ENCODE results near the gene WDR5.

WDR5 gene

DNA sequence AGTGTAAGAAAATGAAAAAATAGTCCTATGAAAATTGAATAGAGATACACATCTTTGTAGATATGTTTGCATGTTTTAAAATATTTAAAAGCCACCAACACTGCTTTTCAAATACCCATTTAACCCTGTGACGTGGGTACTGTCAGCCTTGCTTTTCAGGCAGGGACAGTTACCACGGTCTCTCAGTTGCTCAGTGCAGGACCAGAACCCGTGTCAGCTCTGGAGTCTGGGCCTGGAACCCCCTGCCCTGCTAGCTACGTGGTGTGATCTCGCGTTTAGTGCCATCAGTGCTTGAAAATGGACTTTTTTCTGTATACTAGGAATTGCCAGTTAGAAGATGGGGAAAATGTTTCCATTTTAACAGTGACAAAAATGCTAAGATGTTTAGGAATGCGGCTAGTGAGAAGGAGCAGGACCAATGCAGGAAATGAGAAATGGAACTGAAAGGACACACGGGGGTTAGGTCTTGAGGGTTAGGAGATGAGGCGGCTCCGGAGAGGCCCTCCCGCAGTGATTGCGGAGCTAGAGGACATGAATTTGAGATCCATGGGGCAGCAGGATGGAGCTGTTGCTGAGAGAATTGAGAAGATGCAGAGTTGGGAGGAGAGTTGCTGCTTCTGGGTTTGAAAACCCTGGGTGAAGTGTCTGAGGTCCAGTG is 14.8 kb downstream of the WDR5 start:
- DNase-seq (ENCODE audit: low spot score), result no peak
- in situ Hi-C loops (cut with MboI; ENCODE audit: low pct_unique_long_range_greater_than_20kb, low sequenced_read_pairs, unreplicated experiment), result no loop called here
- TF ChIP-seq CTCF (IDR thresholded peaks at IDR 0.05; ENCODE audit: extremely low read depth, insufficient read depth, missing control alignments), result no peak

GRCh38 chr9:134152022-134152448 is 16.2 kb downstream of the WDR5 start:
- TF ChIP-seq CTCF (IDR thresholded peaks at IDR 0.05; ENCODE audit: extremely low read depth, insufficient read depth, missing control alignments), result no peak
- DNase-seq (ENCODE audit: low spot score), result no peak

DNA sequence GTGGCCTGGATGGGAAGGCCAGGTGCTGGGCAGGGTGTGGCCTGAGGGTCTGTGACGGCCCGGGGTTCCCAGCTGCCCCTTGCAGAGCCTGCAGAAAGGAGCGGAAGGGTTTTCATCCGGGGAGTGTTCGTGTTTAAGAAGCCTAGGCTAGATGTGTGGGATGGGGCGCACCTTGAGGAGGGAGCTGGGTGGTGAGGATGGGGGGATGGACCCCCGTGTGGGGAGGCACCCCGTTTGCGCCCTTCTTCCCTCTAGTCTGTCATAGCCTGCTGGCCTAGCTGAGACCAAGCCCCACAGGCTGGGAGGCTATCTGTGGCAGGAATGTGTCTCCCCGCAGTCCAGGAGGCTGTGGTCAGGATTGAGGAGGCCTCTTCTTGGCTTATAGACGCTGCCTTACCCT is 16.6 kb downstream of the WDR5 start:
- in situ Hi-C loops (cut with MboI; ENCODE audit: low pct_unique_long_range_greater_than_20kb, low sequenced_read_pairs, unreplicated experiment), result no loop called here
- TF ChIP-seq CTCF (IDR thresholded peaks at IDR 0.05; ENCODE audit: extremely low read depth, insufficient read depth, missing control alignments), result no peak
- DNase-seq (ENCODE audit: low spot score), result no peak

More at GRCh38 chr9:134152022-134152448, 16.2 kb downstream of the WDR5 start:
- in situ Hi-C loops (cut with MboI; ENCODE audit: low pct_unique_long_range_greater_than_20kb, low sequenced_read_pairs, unreplicated experiment), result no loop called here

DNA sequence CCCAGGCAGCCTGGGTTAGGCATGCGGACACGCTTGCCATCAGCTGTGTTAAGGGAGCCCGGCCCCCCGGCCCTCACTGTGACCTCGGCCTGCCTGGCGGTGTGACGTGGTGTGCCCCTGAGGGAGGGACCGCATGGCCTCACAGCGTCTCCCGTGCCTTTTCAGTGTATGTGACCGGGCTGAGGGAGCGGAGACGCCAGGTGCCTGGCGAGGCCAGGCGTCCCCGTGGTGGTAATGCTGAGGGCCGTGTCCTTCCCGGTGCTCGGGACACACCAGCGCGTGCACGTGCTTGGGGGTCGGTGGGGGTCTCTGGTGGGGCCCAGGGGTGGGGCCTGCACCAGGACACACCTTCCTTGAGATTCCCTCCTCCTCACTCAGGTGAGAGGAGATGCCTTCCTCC is 17.6 kb downstream of the WDR5 start:
- no peak for DNase-seq (ENCODE audit: low spot score)
- in situ Hi-C loops (cut with MboI; ENCODE audit: low pct_unique_long_range_greater_than_20kb, low sequenced_read_pairs, unreplicated experiment), result no loop called here
- TF ChIP-seq CTCF (IDR thresholded peaks at IDR 0.05; ENCODE audit: extremely low read depth, insufficient read depth, missing control alignments), result no peak

DNA sequence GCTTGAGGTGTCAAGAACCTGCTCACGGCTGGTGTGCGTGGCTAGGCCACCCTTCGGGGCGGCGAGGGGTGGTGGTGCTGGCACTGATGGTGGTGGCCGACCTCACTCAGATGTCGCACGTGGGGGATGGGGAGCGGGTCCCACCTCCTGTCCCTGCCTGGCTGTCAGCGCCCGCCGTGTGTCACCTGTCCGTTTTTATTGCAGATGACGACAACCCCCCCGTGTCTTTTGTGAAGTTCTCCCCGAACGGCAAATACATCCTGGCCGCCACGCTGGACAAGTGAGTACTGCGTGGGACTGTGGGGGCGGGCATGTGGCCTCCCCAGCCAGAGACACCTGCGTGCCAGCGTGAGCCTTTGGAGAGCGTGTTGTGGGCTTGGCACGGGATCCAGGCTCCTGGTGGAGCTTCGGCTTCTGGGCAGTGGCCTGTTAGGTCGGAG is 18.4 kb downstream of the WDR5 start:
- no peak for TF ChIP-seq CTCF (IDR thresholded peaks at IDR 0.05; ENCODE audit: extremely low read depth, insufficient read depth, missing control alignments)
- in situ Hi-C loops (cut with MboI; ENCODE audit: low pct_unique_long_range_greater_than_20kb, low sequenced_read_pairs, unreplicated experiment), result no loop called here
- DNase-seq (ENCODE audit: low spot score), result no peak

- no peak for TF ChIP-seq CTCF (IDR thresholded peaks at IDR 0.05; ENCODE audit: extremely low read depth, insufficient read depth, missing control alignments)
- no peak for DNase-seq (ENCODE audit: low spot score)
- in situ Hi-C loops (cut with MboI; ENCODE audit: low pct_unique_long_range_greater_than_20kb, low sequenced_read_pairs, unreplicated experiment), result no loop called here
Measured at GRCh38 chr9:134155812-134156377, 20.0 kb downstream of the WDR5 start.

All from GM13977 (cell line).